ENCODE measurements around the gene PARD3B.

The PARD3B gene

GRCh38 chr2:205283736-205284270, 738.5 kb downstream of the PARD3B start:
- Histone ChIP-seq H3K4me2 (ENCODE audit: insufficient read depth, low read length) (no peak overlapping the region), H3K79me2 (ENCODE audit: insufficient read depth, low read length) (no peaks in the 10 kb centered on the region), H3K36me3 (ENCODE audit: insufficient read depth, low read length) (no peaks in the 10 kb centered on the region), H4K20me1 (ENCODE audit: insufficient read depth, low read length) (no peaks in the 10 kb centered on the region), H3K9me3 (ENCODE audit: insufficient read depth, low read length, severe bottlenecking) (no peaks in the 10 kb centered on the region), H3K4me3 (ENCODE audit: low read depth in 1 of 2, low read length in 2 of 2) (no peak overlapping the region), H3K27me3 (ENCODE audit: insufficient read depth, low read length, poor library complexity) (no peaks in the 10 kb centered on the region), H2AFZ (ENCODE audit: low read depth, low read length) (no peak overlapping the region), H3K27ac (ENCODE audit: low read length) (no peak overlapping the region), H3K4me1 (ENCODE audit: insufficient read depth, low read length) (no peaks in the 10 kb centered on the region), H3K9ac (ENCODE audit: low read depth, low read length) (no peak overlapping the region)
- no peak for ATAC-seq (ENCODE audit: insufficient read depth, low read depth)
- TF ChIP-seq EZH2 (IDR thresholded peaks at IDR 0.05; ENCODE audit: borderline replicate concordance, low read depth, low read length, severe bottlenecking) (no peak), CTCF (IDR thresholded peaks at IDR 0.05; ENCODE audit: borderline replicate concordance, extremely low read depth, low read length, poor library complexity, severe bottlenecking) (no peak)
- DNase-seq: no peak

- ATAC-seq (ENCODE audit: insufficient read depth, low read depth) (no peak), DNase-seq (no peak)
- no peak overlapping the region for H3K4me2 ChIP-seq (ENCODE audit: insufficient read depth, low read length)
- H3K4me1 ChIP-seq (ENCODE audit: insufficient read depth, low read length): no peaks in the 10 kb centered on the region
- H3K27me3 ChIP-seq (ENCODE audit: insufficient read depth, low read length, poor library complexity): no peaks in the 10 kb centered on the region
- H3K36me3 ChIP-seq (ENCODE audit: insufficient read depth, low read length): no peaks in the 10 kb centered on the region
- no peak for TF ChIP-seq CTCF (IDR thresholded peaks at IDR 0.05; ENCODE audit: borderline replicate concordance, extremely low read depth, low read length, poor library complexity, severe bottlenecking)
- TF ChIP-seq EZH2 (IDR thresholded peaks at IDR 0.05; ENCODE audit: borderline replicate concordance, low read depth, low read length, severe bottlenecking): no peak
- H3K4me3 ChIP-seq (ENCODE audit: low read depth in 1 of 2, low read length in 2 of 2): no peak overlapping the region
- no peaks in the 10 kb centered on the region for H4K20me1 ChIP-seq (ENCODE audit: insufficient read depth, low read length)
- no peak overlapping the region for H3K9ac ChIP-seq (ENCODE audit: low read depth, low read length)
- no peaks in the 10 kb centered on the region for H3K9me3 ChIP-seq (ENCODE audit: insufficient read depth, low read length, severe bottlenecking)
- no peaks in the 10 kb centered on the region for H3K79me2 ChIP-seq (ENCODE audit: insufficient read depth, low read length)
- H3K27ac ChIP-seq (ENCODE audit: low read length): no peak overlapping the region
- H2AFZ ChIP-seq (ENCODE audit: low read depth, low read length): no peak overlapping the region
Observed at GRCh38 chr2:205284334-205284733, 739.1 kb downstream of the PARD3B start.

GRCh38 chr2:205287316-205287715, 742.0 kb downstream of the PARD3B start:
- Histone ChIP-seq H3K27me3 (ENCODE audit: insufficient read depth, low read length, poor library complexity) (no peaks in the 10 kb centered on the region), H4K20me1 (ENCODE audit: insufficient read depth, low read length) (no peaks in the 10 kb centered on the region), H2AFZ (ENCODE audit: low read depth, low read length) (no peak overlapping the region), H3K79me2 (ENCODE audit: insufficient read depth, low read length) (no peaks in the 10 kb centered on the region), H3K9me3 (ENCODE audit: insufficient read depth, low read length, severe bottlenecking) (no peaks in the 10 kb centered on the region), H3K4me1 (ENCODE audit: insufficient read depth, low read length) (no peaks in the 10 kb centered on the region), H3K4me2 (ENCODE audit: insufficient read depth, low read length) (no peak overlapping the region), H3K4me3 (ENCODE audit: low read depth in 1 of 2, low read length in 2 of 2) (no peak overlapping the region), H3K9ac (ENCODE audit: low read depth, low read length) (no peak overlapping the region), H3K36me3 (ENCODE audit: insufficient read depth, low read length) (no peaks in the 10 kb centered on the region), H3K27ac (ENCODE audit: low read length) (no peak overlapping the region)
- DNase-seq (no peak), ATAC-seq (ENCODE audit: insufficient read depth, low read depth) (no peak)
- TF ChIP-seq EZH2 (IDR thresholded peaks at IDR 0.05; ENCODE audit: borderline replicate concordance, low read depth, low read length, severe bottlenecking) (no peak), CTCF (IDR thresholded peaks at IDR 0.05; ENCODE audit: borderline replicate concordance, extremely low read depth, low read length, poor library complexity, severe bottlenecking) (no peak)

- ATAC-seq (ENCODE audit: insufficient read depth, low read depth) (no peak), DNase-seq (no peak)
- Histone ChIP-seq H4K20me1 (ENCODE audit: insufficient read depth, low read length) (no peaks in the 10 kb centered on the region), H3K79me2 (ENCODE audit: insufficient read depth, low read length) (no peaks in the 10 kb centered on the region), H3K4me2 (ENCODE audit: insufficient read depth, low read length) (no peak overlapping the region), H3K36me3 (ENCODE audit: insufficient read depth, low read length) (no peaks in the 10 kb centered on the region), H3K4me1 (ENCODE audit: insufficient read depth, low read length) (no peaks in the 10 kb centered on the region), H3K27ac (ENCODE audit: low read length) (no peak overlapping the region), H3K9me3 (ENCODE audit: insufficient read depth, low read length, severe bottlenecking) (no peaks in the 10 kb centered on the region), H3K9ac (ENCODE audit: low read depth, low read length) (no peak overlapping the region), H3K4me3 (ENCODE audit: low read depth in 1 of 2, low read length in 2 of 2) (no peak overlapping the region), H2AFZ (ENCODE audit: low read depth, low read length) (no peak overlapping the region), H3K27me3 (ENCODE audit: insufficient read depth, low read length, poor library complexity) (no peaks in the 10 kb centered on the region)
- TF ChIP-seq CTCF (IDR thresholded peaks at IDR 0.05; ENCODE audit: borderline replicate concordance, extremely low read depth, low read length, poor library complexity, severe bottlenecking): no peak
- TF ChIP-seq EZH2 (IDR thresholded peaks at IDR 0.05; ENCODE audit: borderline replicate concordance, low read depth, low read length, severe bottlenecking): no peak
Observed at GRCh38 chr2:205288686-205289085, 743.4 kb downstream of the PARD3B start.

All from DND-41 (cell line).